Stimulated activated CD4-positive, alpha-beta T cell treated with anti-CD3 and anti-CD28 coated beads, TNF-alpha, amount 100 ng/mL, for 48 hours (primary cell): ENCODE results near the gene NDE1.

Experiments used
- DNase-seq, 3 donors: peaks; one replicate each; pipeline ENCODE4 v3.0.0-alpha.2; 2020; ENCODE audit warnings: low read depth in 3 of 3

The NDE1 gene

DNA sequence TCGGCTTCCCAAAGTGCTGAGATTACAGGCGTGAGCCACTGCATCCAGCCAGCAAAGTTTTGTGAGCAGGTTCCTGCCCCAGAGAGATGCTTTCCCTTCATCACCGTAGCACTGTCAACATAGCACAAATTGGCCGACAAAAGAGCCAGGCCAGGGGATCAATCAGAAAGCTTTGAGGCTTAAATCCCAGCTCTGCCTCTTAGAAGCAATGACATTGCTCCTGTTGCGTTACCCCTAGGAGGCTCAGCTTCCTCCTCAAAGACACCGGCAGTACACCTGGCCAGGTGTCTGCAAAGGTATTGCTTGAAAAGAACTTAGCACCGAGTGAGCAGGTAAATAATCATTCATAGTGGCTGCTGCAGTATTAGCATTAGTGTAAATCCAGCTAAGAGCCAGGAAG, 86.5 kb downstream of the NDE1 start:
- no peak for DNase-seq

DNA sequence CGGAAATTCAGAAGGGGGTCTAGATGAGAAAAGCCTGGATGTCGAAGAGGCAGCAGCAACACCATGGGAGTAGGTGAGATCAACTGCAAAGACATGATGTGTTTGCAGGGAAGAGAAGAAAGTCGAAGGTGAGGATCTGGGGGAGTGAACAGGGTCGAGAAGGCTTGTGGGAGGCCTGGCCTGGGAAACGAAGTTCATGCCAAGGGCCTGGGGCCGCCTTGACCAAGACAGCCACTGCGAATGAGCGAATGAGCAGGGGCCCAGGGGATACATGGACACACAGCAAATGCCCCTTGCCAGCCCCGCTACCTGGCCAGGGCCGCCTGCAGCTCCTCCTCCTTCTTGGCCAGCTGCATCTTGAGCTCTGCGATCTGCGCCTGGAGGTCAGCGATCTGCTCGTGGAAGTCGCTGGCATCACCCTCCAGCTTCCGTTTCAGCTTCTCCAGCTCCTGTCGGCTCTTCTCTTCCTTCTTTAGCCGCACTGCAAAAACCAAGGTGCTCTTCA, 87.1 kb downstream of the NDE1 start:
- no peak for DNase-seq

DNA sequence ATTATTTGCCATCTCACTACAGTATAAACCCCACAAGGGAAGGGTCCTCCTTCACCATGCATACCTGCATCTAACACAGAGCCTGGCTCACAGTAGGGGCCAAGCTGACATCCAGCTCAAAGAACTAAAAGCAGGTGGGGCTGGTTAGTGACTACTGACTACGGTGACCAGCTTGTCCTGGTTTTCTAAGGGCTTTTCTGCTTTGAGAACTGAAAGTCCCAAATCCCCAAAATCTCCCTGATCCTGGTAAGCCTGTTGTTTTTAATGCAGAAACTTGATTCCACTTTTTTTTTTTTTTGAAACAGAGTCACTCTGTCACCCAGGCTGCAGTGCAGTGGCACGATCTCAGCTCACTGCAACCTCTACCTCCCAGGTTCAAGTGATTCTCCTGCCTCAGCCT, 89.4 kb downstream of the NDE1 start:
- DNase-seq = no peak

DNA sequence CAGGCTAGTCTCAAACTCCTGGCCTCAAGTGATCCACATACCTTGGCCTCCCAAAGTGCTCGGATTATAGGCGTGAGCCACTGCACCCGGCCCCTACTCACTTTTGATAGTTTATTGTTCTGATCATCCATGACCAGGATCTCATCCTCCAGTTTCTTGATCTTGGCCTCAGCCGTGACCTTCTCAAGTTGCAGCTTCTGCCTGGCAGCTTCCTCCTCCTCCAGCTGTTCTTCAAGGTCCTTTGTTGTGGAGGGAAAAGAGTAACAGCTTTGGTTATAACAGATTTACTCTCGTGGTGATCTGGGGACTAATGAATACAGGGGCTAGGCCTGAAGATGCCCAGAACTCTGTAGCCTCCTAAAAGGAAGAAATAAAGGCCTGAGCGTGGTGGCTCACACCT, 89.9 kb downstream of the NDE1 start:
- no peak for DNase-seq

DNA sequence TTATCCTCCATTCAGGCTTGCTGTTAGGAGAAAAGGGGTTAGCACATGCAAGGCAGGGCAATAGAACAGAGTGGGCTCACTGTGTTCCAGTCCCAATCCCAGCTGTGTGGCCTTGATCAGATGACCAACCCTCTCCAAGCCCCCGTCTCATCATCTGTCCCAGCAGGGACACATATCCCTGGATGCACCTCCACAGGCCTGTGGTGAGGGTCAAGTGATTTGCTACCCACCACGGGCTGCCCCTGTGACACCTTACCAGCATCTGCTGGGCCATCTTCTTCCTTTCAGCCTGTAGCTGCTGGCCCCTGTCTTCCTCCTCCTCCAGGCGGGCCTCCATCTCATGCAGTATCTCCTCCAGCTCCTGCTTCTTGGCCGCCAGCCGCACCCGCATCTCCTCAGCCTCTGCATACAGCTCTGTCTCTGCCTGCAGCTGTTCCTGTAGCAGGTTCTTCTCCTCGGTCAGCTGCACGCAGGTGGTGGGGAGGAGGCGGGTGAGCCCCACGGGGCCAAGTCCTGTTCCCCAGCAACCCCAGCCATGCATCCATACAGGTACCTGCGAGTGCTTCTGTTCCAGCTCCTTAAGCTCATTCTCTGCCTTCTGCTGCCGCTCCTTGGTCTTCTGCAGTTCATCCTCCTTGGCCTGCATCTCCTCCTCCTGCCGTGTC, 91.3 kb downstream of the NDE1 start:
- DNase-seq = no peak

DNA sequence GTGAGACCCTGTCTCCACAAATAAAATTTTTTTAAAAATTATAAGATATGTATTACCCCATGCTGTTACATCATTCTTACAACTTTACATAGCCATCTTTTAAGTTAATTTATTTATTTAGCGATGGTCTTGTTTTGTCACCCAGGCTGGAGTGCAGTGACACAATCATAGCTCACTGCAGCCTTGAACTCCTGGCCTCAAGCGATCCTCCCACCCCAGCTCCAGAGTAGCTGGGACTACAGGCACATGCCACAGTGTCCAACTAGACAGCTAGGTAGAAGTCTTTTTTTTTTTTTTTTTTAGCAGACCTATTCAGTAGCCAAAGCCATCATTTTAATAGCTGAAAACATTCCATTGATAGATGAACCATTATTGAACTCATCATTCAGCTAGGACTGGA, 92.7 kb downstream of the NDE1 start:
- DNase-seq = no peak

DNA sequence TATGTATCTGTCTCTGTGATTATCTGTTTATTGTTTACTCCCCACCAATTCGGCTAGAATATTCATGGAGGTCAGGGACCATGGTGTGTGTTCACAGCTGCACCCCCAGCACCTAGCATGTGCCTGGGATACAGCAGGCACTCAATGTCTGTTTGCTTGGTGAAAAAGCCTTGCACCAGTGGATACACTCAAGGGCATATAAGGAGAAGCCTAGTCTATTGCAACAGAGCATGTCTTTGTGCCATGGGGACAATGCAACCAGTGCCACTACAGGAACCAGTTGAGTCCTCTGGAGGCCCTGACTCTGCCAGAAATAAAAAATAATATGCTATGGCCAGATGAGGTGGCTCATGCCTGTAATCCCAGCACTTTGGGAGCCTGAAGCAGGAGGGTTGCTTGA, 93.6 kb downstream of the NDE1 start:
- no peak for DNase-seq

DNA sequence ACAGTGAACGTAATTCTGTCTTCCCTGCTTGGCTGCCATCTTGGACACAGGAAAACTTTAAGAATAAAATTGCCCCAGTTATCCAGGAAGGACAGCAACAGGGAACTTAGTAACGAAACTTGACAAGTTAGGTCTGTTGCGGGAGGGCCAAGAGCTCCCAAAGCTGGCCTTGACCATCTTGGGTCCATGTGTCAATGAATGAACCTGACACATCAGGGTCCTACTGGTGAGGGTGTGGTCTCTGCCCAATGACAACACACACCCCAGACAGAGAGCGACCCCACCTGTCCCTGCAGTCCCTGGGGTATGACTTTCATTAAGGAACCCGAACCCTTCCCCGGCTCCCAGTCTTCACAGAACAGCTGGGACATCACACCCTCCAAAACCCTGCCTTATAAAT, 96.3 kb downstream of the NDE1 start:
- no peak for DNase-seq

DNA sequence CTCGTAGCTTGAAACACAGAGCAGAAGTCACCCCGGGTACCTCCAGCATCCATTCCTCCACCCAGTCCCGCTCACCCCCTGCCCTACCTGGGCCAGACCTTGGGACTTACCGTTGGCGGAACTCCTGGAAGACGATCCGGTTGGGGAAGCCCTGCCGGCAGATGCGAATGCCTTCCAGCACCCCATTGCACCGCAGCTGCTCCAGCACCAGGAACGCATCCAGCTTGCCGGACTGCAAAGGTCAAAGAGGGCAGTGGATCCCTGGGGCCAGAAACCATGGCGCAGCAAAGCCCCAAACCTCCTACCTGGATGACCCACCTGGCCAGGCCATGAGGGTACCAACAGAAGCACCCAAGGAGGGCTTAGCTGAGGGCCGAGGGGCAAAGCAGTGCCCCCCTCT, 97.9 kb downstream of the NDE1 start:
- DNase-seq = no peak

DNA sequence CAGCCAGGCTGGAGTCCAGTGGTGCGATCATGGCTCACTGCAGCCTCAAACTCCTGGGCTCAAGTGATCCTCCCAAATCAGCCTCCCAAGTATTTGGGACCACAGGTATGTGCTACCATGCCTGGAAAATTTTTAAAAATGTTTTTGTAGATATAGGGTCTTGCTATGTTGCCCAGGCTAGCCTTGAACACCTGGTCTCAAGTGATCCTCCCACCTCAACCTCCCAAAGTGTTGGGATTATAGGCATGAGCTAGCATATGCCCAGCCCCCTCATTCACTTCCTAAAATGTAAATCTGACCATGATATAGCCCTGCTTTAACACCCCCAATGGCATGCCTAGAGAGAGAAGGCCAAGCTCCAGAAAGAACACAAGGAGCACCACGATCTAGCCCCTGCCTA, 98.6 kb downstream of the NDE1 start:
- DNase-seq = no peak

DNA sequence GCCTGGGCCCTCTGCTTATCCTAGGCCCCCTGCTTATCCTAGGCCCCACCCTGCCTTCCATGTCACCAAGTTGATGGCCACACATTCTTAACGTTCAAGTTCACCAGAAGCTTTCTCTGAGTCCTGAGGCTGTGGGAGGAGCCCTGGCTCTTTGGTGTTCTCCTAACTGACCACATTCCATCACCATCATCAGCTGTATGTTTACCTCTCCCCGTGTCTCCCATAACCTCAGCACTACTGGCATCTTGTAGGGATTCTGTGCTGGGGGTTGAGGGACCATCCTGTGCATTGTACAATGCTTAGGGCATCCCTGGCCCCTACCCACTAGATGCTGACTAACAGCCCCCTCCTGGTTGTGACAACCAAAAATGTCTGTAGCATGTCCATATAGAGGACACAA, 99.3 kb downstream of the NDE1 start:
- no peak for DNase-seq

DNA sequence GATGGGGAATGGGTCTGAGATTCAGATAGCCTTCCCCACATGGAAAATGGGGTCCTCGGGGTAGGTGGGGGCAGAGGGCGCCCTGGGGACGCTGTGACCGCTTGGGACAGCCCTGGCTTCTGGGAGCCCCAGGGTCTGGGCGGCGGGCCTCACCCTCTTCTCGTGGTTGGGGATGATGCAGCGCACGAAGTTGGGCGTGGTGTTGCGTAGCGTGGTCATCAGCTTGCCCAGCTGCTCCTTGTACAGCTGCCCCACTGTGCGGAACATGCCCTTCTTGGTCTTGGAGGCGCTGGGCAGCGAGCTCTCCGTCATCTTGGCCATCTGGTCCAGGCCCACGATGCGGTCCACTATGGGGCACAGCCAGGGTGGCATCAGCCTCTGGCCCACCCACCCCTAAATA, 99.9 kb downstream of the NDE1 start:
- no peak for DNase-seq

DNA sequence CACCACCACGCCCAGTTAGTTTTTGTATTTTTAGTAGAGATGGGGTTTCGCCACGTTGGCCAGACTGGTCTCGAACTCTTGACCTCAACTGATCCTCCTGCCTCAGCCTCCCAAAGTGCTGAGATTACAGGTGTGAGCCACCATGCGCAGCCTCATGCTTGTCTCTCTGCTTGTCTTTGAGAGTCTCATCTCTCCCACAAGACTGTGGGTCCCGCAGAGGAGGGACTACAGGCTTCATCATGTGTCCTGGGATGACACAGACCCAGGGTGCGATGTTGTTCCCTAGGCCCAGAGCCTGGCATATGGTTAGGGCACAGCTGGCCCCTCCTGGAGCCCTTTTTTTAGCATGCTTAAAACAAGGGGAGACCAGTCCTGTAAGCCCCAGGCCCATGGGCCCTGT, 101.9 kb downstream of the NDE1 start:
- no peak for DNase-seq

DNA sequence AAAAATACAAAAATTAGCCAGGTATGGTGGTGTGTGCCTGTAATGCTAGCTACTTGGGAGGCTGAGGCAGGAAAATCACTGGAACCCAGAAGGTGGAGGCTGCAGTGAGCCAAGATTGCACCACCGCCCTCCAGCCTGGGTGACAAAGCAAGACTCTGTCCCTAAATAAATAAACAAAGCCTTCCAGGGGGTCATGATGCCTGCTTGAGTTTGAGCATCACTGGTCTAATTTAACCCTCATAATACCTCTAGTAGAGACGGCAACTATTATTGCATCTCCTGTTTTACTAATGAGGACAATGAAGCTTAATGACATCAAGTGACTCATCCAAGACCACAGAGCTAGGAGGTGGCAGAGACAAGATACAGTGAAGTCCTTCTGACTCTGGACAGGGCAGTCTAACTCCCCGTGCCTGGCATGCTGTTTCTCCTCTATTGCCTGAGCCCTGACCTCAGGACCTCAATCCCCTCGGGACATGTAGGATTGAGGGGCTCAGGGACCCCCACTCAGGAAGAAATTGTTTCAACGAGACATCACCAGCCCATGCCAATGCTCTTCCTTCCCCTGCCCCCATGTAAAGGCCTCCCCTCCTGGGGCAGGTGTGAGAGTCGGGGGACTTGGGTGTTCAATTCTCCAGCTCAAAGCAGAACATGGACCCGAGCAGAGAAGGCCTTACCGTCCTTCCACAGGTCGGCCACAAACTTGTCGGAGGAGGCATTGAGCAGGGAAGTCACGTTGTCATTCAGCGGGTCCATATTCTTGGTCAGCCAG, 102.9 kb downstream of the NDE1 start:
- DNase-seq = no peak

DNA sequence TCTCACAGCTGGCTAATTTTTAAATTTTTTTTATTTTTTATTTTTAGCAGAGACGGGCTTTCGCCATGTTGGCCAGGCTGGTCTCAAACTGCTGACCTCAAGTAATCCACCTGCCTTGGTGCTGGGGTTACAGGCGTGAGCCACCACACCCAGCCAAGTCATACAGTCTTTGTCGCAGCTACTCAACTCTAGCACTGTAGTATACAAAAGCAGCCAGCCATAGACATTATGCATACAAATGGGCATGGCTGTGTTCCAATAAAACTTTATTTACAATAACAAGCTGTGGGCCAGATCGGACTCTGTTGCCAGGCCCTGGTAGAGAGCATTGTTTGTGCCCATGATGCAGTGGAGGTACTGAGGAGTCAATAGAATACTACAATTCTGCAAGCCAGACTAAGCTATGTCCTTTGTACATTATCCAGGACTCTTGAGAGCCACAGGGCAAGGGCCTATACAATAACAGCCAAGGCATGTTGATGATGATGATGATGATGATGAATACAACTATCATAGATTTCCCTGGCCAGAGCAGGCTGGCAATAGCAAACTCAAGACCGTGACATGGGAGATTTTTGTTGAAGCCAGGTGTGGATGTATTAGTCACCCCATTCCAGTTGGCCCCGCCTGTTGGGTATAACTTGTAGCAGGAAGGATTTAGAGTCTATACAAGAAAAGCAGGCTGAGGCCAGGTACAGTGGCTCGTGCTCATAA, 104.9 kb downstream of the NDE1 start:
- no peak for DNase-seq

DNA sequence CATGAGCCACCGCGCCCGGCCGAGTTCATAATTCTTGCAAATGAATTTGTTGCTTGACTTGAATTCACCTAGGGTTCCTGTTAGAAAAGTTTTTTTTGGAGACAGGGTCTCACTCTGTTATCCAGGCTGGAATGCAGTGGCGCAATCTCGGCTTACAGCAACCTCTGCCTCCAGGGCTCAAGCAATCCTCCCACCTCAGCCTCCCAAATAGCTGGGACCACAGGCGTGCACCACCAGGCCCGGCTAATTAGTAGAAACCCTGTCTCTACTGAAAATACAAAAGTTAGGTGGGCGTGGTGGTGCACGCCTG, 107.0 kb downstream of the NDE1 start:
- DNase-seq = no peak

DNA sequence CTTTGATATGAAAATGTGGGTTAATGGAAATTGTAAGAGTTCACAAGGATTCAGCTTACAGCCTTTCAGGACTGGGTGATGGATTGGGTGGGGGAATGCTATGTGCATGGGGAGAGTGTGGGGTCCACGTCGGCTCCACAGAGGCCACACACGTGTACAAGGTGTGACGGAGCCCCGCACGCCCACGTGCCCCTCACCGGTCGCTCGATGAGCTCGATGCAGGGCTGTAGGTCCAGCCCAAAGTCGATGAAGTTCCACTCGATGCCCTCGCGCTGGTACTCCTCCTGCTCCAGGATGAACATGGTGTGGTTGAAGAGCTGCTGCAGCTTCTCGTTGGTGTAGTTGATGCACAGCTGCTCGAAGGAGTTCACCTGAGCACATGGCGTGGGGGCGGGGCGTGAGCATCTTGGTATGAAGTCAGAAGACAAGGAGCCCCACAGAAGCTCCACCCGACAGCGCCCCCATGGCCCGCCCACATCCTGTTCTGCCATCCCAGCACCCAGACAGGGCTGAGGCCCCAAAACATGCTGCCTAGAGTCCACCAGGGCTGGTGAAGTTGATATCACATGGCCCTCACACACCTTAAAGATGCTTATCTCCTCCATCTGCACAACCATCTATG, 107.7 kb downstream of the NDE1 start:
- DNase-seq = no peak

DNA sequence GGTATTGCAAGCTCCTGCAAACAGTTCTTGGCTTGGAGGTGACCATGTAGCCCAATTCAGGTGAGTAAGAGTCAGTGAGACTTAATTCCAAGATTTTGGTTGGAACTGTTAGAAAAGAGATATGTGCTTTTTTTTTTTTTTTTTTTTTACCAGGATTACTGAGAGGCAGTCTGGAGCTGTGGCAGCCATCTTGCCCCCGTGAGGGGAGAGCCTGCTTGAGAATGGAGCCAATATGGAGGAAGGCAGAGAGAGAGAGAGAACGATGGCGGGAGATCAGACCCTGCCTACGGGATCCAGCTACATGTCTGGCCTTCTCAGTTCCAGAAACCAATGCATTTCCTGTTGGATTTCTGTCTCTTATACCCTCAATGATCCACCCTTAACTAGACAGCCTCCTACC, 109.0 kb downstream of the NDE1 start:
- DNase-seq = no peak

DNA sequence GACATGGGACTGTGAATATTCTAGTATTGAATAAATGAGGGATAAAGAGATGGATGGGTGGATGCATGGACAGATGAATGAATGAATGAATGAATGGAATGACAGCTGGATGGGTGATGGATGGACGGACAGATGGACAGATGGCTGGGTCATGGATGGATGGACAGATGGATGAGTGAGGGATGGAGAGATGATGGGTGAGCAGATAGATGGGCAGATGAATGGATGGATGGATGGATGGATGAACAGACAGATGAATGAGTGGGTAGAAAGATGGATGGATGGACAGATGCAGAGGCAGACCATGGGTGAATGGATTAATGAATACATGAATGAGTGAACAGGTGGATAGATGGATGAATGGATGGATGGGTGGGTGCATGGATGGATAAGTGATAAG, 110.1 kb downstream of the NDE1 start:
- no peak for DNase-seq

DNA sequence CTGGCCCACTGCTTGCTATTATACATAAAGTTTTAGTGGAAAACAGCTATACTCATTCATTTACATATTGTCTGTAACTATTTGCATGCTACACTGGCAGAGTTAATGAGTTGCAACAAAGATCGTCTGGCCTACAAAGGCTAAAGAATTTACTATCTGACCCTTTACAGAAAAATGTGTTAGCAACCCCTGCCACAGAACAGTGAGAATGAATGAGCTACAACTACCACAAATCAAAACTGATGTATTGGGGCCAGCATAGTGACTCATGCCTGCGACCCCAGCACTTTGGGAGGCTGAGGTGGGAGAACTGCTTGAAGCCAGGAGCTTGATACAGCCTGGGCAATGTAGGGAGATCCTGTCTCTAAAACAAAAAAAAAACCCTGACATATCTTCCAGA, 114.1 kb downstream of the NDE1 start:
- no peak for DNase-seq

DNA sequence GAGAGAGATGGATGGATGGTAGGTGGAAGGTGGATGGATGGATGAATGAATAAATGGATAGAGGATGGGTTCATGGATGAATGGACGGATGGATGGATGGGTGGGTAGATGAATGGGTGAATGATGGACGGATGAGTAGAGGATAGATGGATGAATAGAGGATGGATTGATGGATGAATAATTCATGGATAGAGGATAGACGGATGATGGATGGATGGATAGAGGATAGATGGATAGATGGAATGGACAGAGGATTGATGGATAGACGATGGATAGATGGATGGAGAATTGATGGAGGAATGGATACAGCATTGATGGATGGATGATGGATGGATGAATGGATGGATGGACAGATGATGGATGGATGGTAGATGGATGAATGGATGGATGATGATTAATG, 115.1 kb downstream of the NDE1 start:
- no peak for DNase-seq

DNA sequence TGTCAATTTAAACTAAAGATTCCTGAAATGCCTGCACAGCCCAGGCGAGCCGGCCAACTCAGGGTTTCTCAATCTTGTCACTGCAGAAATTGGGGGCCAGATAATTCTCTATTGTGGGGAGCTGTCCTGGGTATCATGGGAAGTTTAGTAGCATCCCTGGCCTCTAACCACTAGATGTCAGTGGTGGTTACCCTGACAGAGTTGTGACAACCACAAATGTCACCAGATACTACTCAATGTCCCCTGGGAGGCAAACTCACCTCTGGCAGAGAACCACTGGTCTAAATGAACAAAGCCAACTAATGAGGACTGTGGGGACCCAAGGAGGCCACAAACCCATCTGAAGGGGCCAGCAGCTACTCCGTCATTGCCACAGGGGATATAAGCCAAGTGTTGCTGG, 115.8 kb downstream of the NDE1 start:
- DNase-seq = no peak

DNA sequence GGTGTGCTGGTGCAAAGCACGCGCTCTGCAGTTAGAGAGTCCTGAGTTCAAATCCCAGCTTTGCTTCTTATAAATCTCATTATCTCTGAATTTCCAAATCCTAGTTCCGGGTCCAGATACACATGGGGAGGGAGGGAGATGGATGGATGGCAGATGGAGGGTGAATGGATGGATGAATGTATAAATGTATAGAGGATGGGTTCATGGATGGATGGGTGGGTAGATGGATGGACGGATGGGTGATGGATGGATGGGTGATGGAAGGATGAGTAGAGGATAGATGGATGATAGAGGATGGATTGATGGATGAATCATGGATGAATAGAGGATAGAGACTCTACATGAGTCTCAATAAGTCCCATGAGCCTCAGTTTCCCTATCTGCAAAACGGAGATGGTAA, 116.9 kb downstream of the NDE1 start:
- no peak for DNase-seq
